Vagina (tissue), 2 donors: ENCODE measurements around the gene L3MBTL4.

ENCODE experiments used
- POLR2A ChIP-seq, 2 donors: fragments of 450-650 bp; IDR thresholded peaks; one replicate each; pipeline ENCODE4 v1.6.1; 2017; ENCODE audit warnings: antibody characterized with exemption in 2 of 2, mild to moderate bottlenecking in 2 of 2, moderate library complexity in 2 of 2
- TF ChIP-seq, protein P1 (sequence below), 3 experiments: fragments of 450-650 bp in 2 of 3; fragments of 200-600 bp in 1 of 3; sonication (generic) in 1 of 3; IDR thresholded peaks; one replicate each; pipeline ENCODE4 v1.5.1; 2017 to 2019; ENCODE audit warnings: antibody characterized with exemption in 3 of 3, mild to moderate bottlenecking in 2 of 3, moderate library complexity in 2 of 3

DNA sequence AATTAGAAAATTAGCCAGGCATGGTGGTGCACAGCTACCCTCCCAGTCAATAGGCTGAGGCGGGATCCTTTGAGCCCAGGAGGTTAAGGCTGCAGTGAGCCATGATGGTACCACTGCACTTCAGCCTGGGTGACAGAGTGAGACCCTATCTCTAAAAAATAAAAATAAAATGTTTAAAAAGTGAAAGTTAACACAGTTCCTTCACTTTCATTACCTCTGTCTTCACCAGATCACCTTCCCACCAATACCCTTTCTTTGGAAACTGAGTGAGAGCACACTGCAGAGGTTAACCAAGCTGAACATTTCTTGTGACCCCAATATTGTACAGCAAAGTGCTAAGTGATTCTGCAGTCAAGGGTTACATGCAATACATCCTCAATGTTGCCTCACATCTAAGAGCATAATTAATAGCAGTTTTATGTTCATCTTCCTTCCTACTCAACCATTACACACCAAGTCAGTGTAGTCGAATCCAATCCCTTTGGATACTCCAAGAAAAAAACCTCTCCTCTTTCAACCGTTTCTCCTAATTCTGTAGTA lies 1.7 kb downstream of the L3MBTL4 start:
- TF ChIP-seq, protein P1, sequence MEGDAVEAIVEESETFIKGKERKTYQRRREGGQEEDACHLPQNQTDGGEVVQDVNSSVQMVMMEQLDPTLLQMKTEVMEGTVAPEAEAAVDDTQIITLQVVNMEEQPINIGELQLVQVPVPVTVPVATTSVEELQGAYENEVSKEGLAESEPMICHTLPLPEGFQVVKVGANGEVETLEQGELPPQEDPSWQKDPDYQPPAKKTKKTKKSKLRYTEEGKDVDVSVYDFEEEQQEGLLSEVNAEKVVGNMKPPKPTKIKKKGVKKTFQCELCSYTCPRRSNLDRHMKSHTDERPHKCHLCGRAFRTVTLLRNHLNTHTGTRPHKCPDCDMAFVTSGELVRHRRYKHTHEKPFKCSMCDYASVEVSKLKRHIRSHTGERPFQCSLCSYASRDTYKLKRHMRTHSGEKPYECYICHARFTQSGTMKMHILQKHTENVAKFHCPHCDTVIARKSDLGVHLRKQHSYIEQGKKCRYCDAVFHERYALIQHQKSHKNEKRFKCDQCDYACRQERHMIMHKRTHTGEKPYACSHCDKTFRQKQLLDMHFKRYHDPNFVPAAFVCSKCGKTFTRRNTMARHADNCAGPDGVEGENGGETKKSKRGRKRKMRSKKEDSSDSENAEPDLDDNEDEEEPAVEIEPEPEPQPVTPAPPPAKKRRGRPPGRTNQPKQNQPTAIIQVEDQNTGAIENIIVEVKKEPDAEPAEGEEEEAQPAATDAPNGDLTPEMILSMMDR (IDR thresholded peaks at IDR 0.05) = no peak
- no peak for TF ChIP-seq POLR2A (IDR thresholded peaks at IDR 0.05)
